GM12875 (cell line): ENCODE data around the gene HPCA.

Experiments
- H3K4me3 ChIP-seq: one replicate; pipeline ENCODE4 v1.5.1; 2011; ENCODE audit warnings: low read depth, low read length, control low read depth
- CTCF ChIP-seq: IDR thresholded peaks from 2 replicates; pipeline ENCODE4 v1.5.1; 2011; ENCODE audit warnings: low read depth, mild to moderate bottlenecking, control low read depth, inconsistent platforms, low read length, moderate library complexity, borderline replicate concordance; ENCODE audit not compliant: insufficient read depth

The HPCA gene

DNA sequence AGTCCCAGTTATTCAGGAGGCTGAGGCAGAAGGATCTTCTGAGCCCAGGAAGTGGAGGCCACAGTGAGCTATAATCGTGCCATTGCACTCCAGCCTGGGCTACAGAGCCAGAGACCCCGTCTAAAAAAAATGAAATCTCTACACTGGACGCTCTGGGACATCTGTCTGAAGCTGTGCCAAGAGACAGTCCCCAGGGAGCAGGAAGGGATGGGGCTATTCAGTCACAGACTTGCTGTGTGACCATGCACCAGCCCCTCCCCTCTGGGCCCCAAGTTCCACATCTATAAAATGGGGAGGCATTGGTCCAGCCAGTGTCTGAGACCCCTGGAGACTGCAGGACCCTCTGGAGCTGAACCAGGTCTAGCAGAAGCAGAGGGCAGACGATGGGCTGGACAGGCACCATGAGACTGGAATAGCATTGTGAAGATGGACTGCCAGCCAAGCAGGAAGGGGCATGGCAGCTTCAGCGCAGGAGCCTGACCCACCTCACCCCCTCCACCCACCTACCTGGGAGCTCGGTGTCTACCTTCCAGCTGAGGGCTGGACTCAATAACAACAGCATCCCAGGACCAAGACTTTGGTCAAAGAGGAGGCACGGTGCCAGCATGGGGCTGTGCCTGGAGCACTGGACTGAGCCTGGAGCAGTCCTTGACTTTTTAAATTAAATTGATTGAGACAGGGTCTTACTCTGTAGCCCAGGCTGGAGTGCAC lies 13.4 kb downstream of the HPCA start:
- no peak for TF ChIP-seq CTCF
- H3K4me3 ChIP-seq: no peak overlapping the region

GRCh38 chr1:32900371-32900955 lies 14.2 kb downstream of the HPCA start:
- peak overlapping the region; percentile 6 for H3K4me3 ChIP-seq

DNA sequence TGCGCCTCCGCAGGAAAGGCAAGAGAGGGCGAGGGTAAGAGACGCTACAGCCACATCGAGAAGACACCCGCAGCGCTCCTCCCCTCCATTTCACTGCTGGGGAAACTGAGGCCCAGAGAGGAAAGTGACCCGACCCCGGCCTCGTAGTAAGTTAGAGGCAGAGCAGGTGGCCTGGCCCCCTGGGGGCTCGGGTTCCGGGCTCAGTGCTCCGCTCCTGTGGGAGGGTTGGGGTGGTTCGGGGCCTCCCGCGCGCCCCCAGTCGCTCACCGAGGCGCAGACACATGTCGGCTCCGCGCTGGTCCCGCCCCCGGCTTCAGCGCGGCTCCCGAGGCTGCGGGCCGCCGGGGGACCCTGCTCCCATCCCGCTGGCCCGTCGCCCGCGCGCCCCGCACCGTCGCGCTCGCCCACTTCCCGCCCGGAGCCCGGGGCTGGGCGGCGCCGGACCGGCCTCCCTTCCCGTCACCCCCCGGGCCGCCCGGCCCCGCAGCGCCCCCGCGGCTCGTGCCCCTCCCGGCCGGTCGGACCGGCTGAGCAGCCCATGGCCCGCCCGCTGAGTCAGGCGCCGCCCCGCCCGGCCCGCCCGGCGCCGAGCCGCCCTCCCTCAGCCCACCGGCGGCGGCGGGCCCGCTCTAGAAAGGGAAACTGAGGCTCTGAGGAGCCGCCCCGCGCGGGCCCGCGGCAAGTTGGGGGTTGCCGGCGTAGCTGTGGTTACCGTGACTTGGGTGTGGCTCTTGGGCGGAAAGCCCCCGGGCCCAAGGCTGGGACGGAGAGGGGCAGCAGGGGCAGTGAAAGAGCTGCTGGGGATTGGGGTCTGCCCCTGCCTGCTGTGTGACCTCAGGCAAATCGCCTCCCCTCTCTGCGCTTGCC lies 14.9 kb downstream of the HPCA start, which contains the start of gene TMEM54:
TMEM54 (minus strand) TSS at position 434 of the 867 bp plus-strand sequence; CDS start at position 283, 151 bp downstream.
- no peak for TF ChIP-seq CTCF
- H3K4me3 ChIP-seq: peak within 1 kb of the TSS; percentile 27

More at GRCh38 chr1:32900371-32900955, 14.2 kb downstream of the HPCA start:
- TF ChIP-seq CTCF: no peak

GRCh38 chr1:32901823-32902534 lies 15.7 kb downstream of the HPCA start:
- no peak overlapping the region for H3K4me3 ChIP-seq
- TF ChIP-seq CTCF: no peak

DNA sequence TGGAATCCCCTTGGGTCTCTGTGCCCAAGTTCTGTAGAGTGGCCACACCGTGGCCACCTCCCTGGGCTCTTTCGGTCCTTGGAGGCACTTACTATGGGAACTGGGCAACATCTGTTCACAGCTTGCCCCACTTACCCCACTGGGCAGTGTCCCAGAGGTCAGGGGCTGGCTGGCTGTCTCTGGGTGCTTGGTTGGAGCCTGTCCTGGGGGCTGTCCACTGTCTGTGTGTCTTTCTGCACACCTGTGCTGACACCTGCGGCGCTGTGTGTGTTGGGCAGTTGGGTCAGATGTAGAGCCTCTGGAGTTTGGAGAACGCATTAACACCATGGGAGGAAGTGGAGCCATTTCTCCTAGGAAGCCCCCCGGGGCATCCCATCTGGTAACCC lies 16.2 kb downstream of the HPCA start:
- no peak overlapping the region for H3K4me3 ChIP-seq
- TF ChIP-seq CTCF: no peak

DNA sequence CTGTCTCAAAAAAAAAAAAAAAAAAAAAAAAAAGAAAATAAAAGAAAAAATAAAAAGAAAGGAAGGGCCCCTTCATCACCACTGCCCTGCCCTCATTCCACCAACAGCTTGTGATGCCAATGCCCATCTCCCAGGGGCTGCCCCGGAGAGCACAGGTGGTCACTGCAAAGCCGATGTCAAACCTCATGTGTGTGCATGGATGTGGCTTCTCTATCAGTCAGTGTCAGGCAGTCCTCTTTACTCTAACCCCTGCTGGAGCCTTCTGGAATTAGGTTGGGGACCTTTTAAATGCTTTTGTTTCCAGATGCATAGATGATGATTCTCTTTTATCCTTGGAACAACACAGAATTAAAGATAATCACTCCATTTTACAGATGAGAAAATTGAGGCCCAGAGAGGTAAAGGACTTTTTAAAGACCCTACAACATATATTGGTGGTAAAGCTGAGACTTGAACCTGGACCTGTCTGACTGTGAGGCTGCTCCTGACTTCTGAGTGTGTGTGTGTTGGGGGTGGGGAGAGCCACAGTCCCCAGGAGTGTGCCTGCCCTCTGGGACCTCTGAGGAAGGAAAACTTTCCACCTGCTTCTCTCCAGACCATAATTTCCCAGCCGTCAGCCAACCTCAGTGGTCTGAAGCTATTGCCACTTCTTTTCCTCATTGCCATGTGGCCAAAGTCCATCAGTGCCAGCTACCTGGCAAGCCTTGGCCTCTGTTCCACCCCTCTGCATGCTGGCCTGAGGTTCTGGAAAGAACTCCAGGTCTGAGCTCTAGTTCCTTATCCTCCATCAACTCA lies 17.9 kb downstream of the HPCA start:
- H3K4me3 ChIP-seq: no peak overlapping the region
- no peak for TF ChIP-seq CTCF
